ENCODE measurements around the gene POLR1H.

The POLR1H gene

DNA sequence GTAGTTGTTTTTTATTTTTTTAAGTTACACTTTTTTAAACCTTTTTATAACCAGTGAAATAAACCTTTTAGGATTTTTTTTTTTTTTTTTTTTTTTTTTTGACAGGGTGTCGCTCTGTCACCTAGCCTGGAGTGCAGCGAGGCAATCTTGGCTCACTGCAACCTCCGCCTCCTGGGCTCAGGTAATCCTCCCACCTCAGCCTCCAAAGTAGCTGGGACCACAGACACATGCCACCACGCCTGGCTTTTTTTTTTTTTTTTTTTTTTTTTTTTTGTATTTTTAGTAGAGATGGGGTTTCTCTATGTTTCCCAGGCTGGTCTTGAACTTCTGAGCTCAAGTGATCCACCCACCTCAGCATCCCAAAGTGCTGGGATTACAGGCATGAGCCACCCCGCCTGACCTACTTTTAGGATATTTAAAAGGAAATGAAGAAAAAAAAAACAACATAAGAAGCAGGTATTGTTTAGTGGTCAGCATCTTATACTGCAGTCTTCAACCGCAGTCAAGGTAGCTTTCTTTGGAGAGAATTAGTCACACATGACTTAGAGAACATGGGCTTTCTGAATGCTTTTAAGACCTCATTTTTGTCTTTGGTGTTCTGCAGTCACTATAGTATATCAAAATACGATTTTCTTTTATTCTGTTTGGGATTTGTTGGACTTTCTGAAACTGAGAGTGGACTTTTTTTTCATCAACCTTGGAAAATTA lies 1.6 kb downstream of the POLR1H start:
- no peak for DNase-seq (ENCODE audit: low read depth)

DNA sequence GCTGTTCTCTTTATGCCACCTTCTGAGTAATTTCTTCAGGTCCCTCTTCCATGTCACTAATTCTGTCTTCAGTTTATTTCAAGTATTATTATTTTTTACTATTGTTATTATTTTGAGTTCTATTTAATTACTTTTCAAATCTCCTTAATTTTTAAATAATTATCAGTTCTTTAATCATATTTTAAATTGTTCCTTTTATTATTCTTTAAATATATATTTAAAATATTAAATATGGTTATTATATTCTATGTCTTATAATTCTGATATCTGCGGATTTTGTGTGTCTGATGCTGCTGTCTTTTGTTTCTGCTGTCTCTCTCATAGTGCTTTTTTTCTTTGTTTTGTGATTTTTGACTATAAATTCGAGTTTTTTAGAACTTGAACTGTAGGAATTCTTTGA lies 2.2 kb downstream of the POLR1H start:
- no peak for DNase-seq (ENCODE audit: low read depth)

DNA sequence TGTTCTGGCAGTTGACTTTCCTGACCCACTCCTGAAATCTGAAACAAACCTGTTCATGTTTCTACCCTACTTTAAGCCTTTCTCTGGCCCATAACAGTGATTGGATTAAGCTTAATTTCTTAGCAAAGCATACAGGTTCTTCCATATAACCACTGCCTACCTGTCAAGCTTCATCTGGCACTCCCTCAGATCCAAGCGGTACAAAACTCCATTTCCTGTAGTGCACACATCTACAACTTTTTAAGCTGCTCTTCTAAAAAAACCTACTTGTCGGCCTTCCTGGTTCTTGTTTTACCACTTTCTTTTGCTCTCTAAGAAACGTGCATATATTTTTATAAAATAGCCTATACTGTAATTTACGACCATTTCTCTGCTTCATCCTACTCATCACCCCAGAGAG lies 5.0 kb downstream of the POLR1H start:
- DNase-seq (ENCODE audit: low read depth) = no peak

DNA sequence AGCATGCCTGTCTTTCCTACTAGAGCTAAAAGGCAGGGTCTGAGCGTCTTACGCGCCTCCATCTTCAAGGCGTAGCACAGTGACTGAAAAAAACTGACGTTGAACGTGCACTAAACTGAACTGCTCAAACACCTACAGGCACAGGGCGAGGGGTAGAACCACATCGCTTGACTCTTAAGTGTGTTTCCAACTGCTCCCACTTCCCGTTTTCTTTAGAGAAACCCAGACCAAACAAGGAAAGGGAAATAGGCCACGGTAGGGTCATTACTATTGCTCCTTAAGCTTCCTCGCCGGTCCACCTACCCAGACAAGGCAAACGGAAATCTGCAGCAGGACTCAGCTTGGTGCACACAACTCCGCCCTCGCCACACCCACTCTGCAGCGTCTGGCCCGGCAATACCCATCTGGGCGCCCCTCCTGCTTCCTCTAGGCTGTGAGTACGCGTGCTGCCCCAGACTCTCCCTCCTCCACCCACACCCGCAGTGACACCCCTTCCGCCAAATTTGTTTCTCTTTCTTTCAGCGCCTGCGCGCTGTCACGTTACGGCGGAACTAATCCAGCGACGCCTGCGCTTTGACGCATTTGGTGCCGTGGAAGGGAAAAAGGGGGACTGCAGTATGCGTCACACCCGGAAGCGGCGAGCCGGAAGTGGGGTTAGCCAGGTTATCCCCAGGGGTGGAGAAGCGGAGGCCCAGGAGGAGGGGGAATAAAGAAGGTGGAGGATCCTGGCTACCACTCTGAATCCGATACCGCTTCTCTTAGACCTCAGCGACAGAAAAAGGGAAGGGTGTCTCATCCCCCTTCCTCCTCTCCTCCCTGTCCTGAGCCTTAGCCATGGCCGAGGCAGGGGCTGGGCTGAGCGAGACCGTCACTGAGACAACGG lies 5.8 kb downstream of the POLR1H start, which contains the start of gene PPP1R11:
TSS of gene PPP1R11 (plus strand) at position 622 of the 883 bp plus-strand sequence. CDS start at position 835, 213 bp downstream.
- DNase-seq (ENCODE audit: low read depth) = peak; percentile 99

DNA sequence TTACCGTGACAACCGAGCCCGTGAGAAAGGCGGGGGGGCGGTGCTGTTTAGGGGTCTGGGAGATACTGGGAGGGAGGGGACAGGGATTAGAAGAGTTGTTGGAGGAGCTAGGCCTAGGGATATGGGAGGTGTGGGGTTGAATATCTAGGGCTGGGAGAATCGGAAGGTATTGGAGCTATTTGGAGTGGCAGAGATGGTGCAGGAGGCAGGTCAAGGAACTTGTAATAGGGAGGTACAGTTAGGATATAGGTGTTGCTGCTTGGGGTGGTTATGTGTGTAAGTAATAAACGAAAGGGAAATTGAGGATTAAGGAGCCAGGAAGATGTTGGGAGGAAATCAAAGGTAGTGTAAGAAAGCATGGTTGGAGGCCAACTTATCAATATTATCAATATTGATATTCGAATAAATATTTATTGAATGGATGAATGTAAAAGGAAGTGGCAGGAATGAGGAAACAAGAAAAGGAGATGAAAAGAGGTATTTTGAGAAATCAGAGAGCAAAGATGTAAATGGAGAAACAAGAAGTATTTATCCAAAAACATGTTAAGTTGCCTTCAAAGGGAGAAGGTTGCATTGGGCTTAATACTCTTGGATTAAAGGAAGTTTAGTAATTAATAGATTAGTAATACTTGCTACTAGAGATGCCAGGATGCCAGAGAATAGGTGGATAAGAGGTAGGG lies 6.5 kb downstream of the POLR1H start:
- DNase-seq (ENCODE audit: low read depth) = no peak

DNA sequence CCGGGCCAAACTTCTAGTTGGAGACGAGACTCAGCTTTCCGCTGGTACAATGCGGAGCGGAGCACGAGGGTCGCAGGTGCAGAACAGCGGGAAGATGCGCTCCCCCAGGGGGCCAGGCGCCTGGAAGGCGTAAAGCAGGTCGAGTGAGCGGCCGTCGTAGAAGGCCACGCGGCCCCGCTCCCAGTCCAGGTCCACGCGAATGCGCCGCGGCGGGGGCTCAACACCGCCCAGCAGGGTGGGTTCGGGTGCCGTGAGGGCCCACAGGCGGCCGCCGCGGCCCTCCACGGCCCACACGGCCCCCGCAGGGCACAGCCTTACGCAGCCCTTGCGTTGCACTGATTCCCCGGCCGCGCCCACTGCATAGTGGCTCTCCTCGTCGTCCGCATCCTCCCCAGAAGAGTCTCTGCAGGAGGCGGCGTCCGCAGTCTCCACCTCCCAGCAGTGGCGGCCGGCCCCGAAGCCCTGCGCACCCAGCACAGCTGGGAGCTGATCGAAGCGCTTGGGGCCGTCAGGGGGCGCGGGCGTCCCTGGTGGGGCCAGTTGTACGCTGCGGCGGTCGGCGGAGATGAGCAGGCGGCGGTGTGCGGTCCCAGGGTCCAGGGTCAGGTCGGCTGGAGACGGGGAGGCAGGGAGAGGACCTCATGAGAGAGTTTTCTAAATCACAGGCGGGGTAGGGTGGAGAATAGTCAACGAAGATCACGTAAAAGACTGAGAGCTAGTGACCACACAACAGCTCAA lies 10.2 kb downstream of the POLR1H start:
- DNase-seq (ENCODE audit: low read depth) = peak; percentile 38

DNA sequence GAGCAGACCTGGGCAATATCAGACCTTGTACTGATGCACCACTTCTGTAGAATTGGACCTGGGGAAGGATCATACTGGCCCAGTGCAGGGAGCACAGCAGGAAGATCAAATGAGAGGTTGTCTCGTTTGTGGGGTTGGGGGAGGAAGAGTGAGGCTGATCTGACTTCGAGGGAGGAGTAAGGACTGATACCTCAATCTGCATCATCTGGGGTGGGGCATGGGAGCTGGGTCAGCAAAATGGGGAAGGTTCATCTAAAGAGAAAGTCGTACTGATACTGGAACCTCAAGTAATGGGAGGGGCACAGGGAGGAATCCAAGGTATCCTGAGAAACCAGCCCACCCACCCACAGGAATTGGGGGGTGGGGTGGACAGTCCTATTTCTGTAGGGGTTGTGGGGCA lies 10.8 kb downstream of the POLR1H start:
- DNase-seq (ENCODE audit: low read depth) = no peak

DNA sequence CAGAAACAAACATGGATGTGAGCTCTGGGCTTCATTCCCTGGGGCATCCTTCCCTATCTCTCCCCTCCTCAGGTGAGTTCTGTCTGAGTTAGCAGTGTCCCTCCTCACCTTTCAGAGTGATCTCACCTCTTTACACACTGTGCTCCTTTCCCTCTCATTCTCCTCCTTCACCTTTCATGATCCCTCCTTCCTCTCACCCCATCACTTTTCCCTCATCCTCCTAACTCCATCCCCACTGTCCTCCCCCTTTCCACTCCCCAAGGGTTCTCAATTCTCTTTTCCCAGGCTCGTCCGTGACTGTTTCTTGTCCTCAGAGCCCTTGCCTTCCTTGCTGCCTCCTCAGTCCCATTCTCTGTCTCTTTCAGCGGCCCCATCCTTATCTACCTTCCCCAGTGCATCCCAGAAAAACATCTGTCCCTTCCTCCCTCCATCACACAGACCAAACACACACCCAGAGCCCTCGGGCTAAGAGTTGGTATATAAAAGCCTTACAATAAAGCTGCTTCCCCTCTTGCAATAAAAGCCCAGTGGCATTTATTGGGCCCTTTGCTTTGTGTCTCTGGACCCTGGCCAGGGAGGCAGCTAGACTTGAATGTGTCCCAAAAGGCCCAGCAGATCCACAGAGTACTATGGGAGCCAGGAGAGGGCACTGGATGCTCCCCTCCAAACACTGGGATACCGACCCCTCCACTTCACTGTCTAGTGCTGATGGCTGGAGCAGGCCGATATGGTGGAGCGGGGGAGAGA lies 12.6 kb downstream of the POLR1H start:
- DNase-seq (ENCODE audit: low read depth) = no peak

DNA sequence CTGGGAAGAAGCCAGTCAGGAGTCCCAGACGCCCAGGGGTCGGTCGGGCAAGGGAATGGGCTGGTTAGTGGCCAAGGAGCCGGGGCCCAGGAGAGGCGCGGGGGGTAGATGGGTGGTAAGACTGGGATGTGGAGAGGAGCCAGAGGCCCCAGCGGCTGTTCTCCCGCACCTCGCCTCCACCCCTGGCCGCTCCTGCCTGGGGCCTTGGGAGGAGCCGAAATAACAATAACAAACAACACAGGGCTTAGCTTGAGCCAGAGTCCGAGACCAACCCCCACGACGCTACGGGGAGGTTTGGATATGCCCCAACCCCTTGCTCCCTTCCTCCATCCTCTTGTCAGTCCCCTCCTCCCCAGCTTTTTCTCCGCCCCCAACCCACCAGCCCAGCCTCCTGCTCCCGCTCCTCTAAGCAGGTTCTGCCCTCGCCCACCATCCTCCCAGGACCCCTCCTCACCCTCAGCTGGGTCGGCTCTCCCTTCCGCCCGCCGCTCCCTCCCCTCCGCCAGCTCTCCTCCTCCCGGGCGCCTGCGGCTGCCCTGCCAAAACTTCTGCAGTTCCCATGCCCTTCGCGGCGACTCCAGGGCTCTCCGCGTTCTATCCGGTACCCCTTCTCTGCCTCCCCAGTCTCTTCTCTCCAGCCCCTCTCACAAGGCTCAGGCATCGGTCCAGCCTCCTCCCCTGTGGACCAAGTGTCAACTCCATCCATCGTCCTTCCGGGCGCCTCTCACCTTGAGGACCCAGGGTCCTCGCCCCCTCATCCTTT lies 13.4 kb downstream of the POLR1H start:
- no peak for DNase-seq (ENCODE audit: low read depth)

DNA sequence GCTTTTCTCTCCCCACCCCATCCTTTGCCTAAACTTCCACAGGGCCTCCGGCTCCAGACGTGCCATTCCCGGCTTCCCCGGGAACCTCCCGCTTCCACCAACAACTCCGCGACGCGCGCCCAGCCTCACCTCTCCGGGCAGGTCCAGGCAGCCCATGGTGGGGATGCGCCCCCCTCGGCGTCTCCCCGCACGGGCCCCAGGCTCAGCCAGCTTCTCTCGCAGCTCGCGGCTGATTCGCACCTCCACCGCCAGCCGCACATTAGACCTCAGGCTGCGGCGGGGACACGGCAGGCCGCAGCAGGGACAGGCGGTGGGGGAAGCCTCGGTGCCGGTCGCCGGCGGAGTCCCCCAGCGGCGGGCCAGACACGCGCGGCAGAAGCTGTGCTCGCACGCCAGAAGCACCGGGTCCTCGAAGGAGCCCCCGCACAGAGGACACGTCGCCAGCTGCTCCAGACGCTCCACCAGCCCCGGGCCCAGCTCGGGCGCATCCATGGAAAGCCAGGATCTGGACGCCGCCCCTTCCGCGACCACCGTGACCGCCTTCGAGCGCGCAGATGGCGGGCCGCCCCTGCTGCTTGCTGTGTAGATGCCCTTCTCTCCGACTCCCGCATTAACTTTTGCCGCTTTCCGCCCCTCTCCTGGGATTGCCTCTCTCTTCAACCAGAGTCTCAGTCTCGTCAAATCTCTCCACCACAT lies 14.2 kb downstream of the POLR1H start, which contains the start of gene RNF39:
TSS of gene RNF39 (minus strand) at position 676 of the 696 bp plus-strand sequence. CDS start at position 492, 184 bp downstream.
- DNase-seq (ENCODE audit: low read depth) = no peak

DNA sequence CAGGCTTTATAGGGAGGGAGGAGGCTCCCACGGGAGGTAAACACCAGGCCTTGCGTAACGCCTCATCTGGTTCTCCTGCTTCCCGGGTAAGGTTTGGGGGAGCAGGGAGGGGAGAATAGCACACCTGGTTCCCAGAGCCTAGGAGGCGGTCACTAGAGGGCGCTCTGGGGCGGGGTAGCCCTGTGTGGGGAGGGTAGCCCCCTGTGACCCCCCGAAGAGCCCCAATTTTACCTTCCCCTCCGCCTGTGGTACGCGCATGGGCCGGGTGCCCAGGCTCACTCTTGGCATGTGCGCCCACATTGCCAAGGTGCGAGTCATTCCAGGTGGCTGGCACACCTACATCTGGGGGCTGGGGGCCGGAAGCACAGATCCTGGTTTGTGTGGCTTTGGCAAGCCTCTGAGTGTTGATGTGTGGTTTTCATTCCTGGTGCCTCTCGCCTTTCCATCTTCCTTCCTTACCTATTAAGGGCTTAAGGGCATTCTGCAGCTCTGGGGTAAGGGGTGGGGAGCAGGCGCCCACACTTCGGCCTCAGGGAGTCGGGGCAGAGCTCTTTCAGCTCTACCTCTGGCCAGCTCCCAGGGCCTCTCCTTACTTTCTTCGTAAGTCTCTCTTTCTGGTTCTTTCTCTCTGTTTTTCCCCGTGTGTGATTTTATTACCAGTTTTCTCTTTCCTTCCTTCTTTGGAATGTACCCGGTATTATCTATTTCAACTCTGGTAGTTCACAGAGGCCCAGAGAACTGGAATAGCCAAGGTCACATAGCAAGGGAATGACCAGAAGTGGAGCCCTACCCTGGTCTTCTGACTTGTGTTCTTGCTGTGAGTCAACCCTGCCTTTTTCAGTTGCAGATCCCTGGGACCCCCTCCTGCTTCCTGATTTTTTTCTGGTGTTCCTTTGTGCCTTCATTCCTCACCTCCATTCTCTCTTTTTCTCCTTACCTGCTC lies 15.0 kb downstream of the POLR1H start:
- no peak for DNase-seq (ENCODE audit: low read depth)

DNA sequence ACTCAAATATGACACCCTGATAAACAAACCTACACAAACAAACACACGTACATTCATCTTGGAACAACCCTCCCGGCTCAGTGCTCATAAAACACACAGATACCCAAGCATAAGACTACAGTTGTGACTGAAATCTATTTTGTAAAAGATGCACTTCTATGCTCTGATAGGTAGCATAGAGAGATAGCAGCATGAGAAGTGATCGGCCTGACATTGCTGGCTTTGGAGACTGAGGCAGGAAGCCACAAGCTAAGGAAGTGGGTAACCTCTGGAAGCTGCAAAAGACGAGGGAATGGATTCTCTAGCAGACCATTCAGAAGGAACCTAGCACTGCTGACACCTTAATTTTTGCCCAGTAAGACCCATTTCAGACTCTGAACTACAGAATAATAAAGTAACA lies 16.2 kb downstream of the POLR1H start:
- DNase-seq (ENCODE audit: low read depth) = no peak

DNA sequence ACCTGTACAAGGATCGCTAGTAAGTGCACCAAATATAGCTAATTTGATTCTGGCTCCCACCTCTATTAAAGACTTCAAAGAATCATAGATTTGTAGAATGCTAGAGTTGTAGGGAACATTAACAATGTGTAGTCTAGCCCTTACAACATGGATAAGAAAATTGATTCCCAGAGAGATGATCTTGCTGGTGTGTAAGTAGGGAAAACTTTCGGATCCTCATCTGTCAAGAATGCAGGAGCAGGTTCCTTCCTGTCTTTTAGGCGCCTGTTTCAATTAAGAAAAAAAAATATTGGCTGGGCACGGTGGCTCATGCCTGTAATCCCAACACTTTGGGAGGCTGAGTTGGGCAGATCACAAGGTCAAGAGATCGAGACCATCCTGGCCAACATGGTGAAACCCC lies 26.8 kb downstream of the POLR1H start:
- DNase-seq (ENCODE audit: low read depth) = no peak

DNA sequence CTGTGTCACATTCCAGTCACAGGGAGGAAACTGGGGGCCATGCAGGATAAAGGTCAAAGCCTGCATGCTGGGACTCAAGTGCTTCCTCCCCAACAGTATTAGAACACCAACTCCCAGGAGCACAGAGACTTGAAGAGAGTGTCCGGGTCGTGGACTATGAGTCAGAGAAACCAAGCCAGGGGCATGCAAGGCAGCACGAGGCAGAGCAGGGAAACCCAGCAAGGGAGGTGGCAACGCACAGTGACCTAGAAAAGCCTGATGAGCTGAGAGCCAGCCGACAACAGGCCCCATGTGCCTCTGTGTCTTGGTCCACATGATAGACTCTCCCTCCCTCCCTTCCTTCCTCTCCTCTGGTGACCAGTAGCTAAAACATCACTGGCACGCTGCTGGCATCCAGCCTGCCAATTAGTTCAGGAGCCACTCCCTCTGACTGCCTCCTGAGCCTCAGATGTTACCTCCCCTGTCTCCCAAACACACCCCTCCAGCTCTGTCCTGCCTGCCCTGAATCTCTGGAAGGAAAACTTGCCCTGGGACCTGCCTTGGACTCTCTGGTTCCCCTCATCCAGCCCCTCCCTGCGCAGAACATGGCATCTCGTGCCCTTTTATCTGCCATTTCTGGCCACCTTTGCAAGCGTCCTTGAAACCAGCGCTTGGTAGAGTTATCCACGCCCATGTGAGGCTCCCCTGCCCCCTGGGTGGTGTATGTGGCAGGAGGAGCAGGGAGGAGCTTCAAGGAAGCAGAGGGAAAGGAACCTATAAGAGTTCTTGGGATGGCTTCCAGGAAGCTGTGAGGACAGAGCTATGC lies 30.7 kb downstream of the POLR1H start:
- DNase-seq (ENCODE audit: low read depth) = peak; percentile 45

DNA sequence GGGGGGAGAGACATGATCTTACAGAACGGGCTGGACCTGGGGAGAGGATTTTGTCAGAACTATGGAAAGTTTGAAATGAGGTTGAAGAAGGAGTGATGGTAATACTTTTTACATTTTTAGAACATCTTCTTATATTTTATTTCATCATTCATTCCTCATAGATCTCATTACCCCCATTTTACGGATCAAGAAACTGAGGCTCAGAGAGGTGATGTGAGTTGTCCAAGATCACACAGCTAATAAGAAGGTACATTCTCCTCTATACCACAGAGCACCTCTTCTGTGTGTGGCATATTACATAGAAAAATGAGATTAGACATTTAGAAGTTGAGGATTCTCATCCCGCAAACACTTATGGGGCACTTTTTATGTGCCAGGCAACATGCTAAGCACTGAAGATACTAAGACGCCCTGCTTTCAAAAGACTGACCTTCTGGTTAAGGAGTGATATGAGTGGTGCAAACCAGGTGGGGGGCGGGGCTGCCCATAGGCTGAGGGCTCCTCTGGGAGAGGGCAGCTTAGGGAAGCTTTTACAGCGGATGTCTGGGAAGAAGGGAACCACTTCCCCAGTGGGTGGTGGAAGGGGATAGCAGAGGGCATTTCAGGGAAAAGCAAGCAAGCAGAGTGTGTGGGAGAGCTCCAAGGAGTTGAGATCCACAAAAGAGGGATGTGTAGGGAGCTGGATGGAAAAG lies 31.9 kb downstream of the POLR1H start:
- DNase-seq (ENCODE audit: low read depth) = no peak

DNA sequence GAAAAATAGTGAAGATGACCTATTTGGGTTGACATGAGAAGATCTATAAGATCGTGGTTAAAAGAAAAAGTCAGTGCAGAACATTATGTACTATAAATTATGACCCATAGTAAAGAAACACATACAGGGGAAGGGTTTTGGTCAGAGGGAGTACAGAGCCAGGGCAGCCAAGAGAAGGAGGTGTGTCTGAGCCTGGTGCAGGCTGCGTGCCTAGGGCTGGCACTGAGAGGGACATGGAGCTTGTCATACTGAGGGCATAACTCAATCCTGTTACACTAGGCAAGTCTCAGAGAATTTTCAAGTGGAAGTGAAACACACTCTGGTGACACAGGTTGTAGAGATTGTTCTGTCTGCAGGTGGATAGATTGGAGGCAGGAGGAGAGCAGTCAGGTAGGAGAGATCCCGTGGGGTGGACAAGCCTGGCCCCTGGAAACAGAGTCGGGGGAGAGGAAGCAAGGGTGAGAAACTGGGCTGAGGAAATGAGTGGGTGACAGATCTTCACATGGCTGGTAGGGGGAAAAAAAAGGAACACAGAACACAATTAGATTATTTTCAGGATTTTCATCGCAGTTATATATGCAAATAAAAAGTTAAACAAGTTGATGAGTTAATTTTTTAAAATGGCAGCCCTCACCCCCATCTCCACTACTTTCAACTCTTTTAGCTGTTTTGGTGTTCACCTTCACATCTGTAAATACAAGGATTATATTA lies 33.0 kb downstream of the POLR1H start:
- no peak for DNase-seq (ENCODE audit: low read depth)

Measured in iris pigment epithelial cell (primary cell).